ENCODE measurements around the gene SORT1. TPM values are rescaled to one million over a fixed set of nuclear protein-coding genes. Genes with fewer than 3 reads are reported as not detected.

The SORT1 gene
- total RNA-seq, 1 experiment from 2014 or later = 47.9 TPM

DNA sequence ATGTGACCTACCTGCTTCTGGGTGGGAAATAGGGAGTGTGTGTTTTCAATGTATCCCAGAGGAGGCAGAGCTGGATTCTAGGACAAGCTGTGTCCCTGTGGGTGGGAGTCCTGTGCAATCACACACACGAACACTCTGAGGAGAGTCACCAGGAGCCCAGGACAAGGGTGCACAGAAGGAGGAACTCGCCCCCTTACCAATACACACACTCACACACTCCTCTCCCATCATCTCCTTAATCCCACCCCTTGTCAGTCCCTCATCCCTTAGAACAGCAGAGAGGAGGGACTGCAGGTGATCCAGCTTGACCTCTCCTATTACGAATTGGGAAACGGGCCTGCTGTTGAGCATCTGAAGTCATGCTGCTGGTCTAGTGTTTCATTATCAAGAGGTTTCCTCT, 82.4 kb downstream of the SORT1 start:
- H3K9me3 ChIP-seq (ENCODE audit: control insufficient read depth, low read depth, low read length) = no peaks in the 10 kb centered on the region
- peaks cover 23 to 68% (median 51%) of the 10 kb centered on the region in 3 experiments; a peak in 6 of 7 replicates for H3K36me3 Mint-ChIP-seq (ENCODE audit: insufficient read depth in 1 of 3, low read depth in 3 of 3)
- no peak overlapping the region for H3K27ac Mint-ChIP-seq

More for the DNA sequence above, 82.4 kb downstream of the SORT1 start:
- H3K4ac ChIP-seq (ENCODE audit: low read depth, low read length) = no peak overlapping the region
- H4K91ac ChIP-seq (ENCODE audit: insufficient read length, low read depth, low read length) = no peak overlapping the region
- H2AFZ ChIP-seq (ENCODE audit: low read length) = no peak overlapping the region
- H3K27ac ChIP-seq (ENCODE audit: insufficient read length, low read depth, low read length) = no peak overlapping the region
- peaks cover 5% of the 10 kb centered on the region in 2 experiments for H3K4me1 Mint-ChIP-seq
- no peaks in the 10 kb centered on the region for H4K20me1 ChIP-seq (ENCODE audit: control insufficient read depth, insufficient read depth, insufficient read length)
- no peak overlapping the region for H2BK15ac ChIP-seq (ENCODE audit: low read depth, low read length)
- H3K4me1 ChIP-seq (ENCODE audit: insufficient read depth, low read length) = no peaks in the 10 kb centered on the region
- H2AK5ac ChIP-seq (ENCODE audit: insufficient read length, low read length) = no peak overlapping the region
- TF ChIP-seq CTCF (conservative IDR thresholded peaks at IDR 0.05) = no peak
- H2BK12ac ChIP-seq (ENCODE audit: insufficient read length, low read depth, low read length) = no peak overlapping the region
- H3K79me1 ChIP-seq (ENCODE audit: insufficient read depth, low read depth, low read length, poor library complexity, severe bottlenecking) = no peaks in the 10 kb centered on the region
- H3K9ac ChIP-seq (ENCODE audit: extremely low read depth, insufficient read length, low read length) = no peak overlapping the region
- H3K18ac ChIP-seq (ENCODE audit: insufficient read length, low read depth, low read length) = no peak overlapping the region
- H4K5ac ChIP-seq (ENCODE audit: insufficient read length, low read depth, low read length) = no peak overlapping the region
- no peaks in the 10 kb centered on the region for H3K27me3 ChIP-seq (ENCODE audit: insufficient read depth, low read length)
- H3T11ph ChIP-seq (ENCODE audit: low read length) = no peak overlapping the region
- no peaks in the 10 kb centered on the region for H3K23me2 ChIP-seq (ENCODE audit: insufficient read length, low read depth, low read length, poor library complexity, severe bottlenecking)
- H3K27me3 Mint-ChIP-seq (ENCODE audit: low read depth) = no peaks in the 10 kb centered on the region
- H3K56ac ChIP-seq (ENCODE audit: insufficient read length, low read depth, low read length) = no peak overlapping the region
- WGBS (ENCODE audit: extremely low coverage, insufficient read length, low lambda C conversion rate) = no CpG with 5 or more reads among the region's 4 CpGs
- no peak overlapping the region for H3K23ac ChIP-seq (ENCODE audit: insufficient read length, low read depth, low read length)
- no peak overlapping the region for H2BK20ac ChIP-seq (ENCODE audit: low read depth, low read length, poor library complexity, severe bottlenecking)
- no peaks in the 10 kb centered on the region for H3K9me3 Mint-ChIP-seq
- no peak overlapping the region for H3K14ac ChIP-seq (ENCODE audit: insufficient read depth, low read length)
- H4K8ac ChIP-seq (replicated peaks; ENCODE audit: insufficient read length, low read depth, low read length) = no peak overlapping the region
- no peak for DNase-seq
- H2BK5ac ChIP-seq (ENCODE audit: insufficient read length, low read length) = no peak overlapping the region
- no peaks in the 10 kb centered on the region for H3K79me2 ChIP-seq (ENCODE audit: insufficient read depth, low read length)
- H3K4me2 ChIP-seq (ENCODE audit: insufficient read depth, insufficient read length, low read length) = no peak overlapping the region
- H2BK120ac ChIP-seq (ENCODE audit: low read depth, low read length, poor library complexity, severe bottlenecking) = no peak overlapping the region
- no peak overlapping the region for H3K4me3 Mint-ChIP-seq
